Kidney (tissue), 14 donors: Measurements from ENCODE around the gene AP1M1. TPM values are rescaled to one million over a fixed set of nuclear protein-coding genes. Genes with fewer than 3 reads are reported as not detected.
"Not testable (repeated sequence)": the region's sequence is repeated elsewhere in the genome, so short reads cannot be mapped to it uniquely, and the experiment has no call there.

Source experiments
- DNase-seq, 5 donors: peaks; one replicate each; pipeline ENCODE4 v3.0.0-alpha.2; 2013 to 2020
- FAIRE-seq: peaks from 2 replicates; lab custom pipeline; 2012; peaks lifted over from hg19 to GRCh38; lab: Jason Lieb, UNC
- H3K27ac ChIP-seq, 2 donors: one replicate each; pipeline ENCODE4 v1.7.0; 2013; ENCODE audit warnings: low read depth in 2 of 2, low read length in 2 of 2, inconsistent platforms in 1 of 2
- H3K27me3 ChIP-seq: one replicate; pipeline ENCODE4 v1.7.1; 2013; ENCODE audit warnings: low read length, inconsistent platforms; ENCODE audit not compliant: control insufficient read depth, insufficient read depth
- H3K36me3 ChIP-seq, 3 donors: one replicate each; pipeline versions ENCODE4 v1.7.0 to v1.7.1; 2013; ENCODE audit warnings: low read length in 3 of 3, control low read depth in 1 of 3, inconsistent platforms in 1 of 3; ENCODE audit not compliant: insufficient read depth in 3 of 3, control insufficient read depth in 2 of 3
- H3K4me1 ChIP-seq, 3 donors: one replicate each; pipeline versions ENCODE4 v1.7.0 to v1.7.1; 2013; ENCODE audit warnings: low read length in 3 of 3, inconsistent platforms in 1 of 3, low read depth in 1 of 3; ENCODE audit not compliant: control insufficient read depth in 2 of 3, insufficient read depth in 2 of 3
- H3K4me3 ChIP-seq, 3 donors: one replicate each; pipeline versions ENCODE4 v1.7.0 to v1.8.1; 2013; ENCODE audit warnings: low read length in 3 of 3, control low read depth in 1 of 3, inconsistent platforms in 1 of 3
- H3K9ac ChIP-seq, 3 donors: one replicate each; pipeline versions ENCODE4 v1.7.0 to v1.7.1; 2013; ENCODE audit warnings: low read length in 3 of 3, control low read depth in 1 of 3, inconsistent platforms in 1 of 3
- H3K9me3 ChIP-seq, 3 donors: one replicate each; pipeline versions ENCODE4 v1.7.0 to v1.7.1; 2013; ENCODE audit warnings: low read length in 3 of 3, control low read depth in 1 of 3, inconsistent platforms in 1 of 3; ENCODE audit not compliant: control insufficient read depth in 2 of 3, insufficient read depth in 1 of 3
- CTCF ChIP-seq: IDR thresholded peaks from 3 replicates; pipeline ENCODE4 v1.5.1; 2012; ENCODE audit warnings: mild to moderate bottlenecking, moderate library complexity, borderline replicate concordance; ENCODE audit not compliant: insufficient read depth; ENCODE audit errors: extremely low read depth
- intact Hi-C: fragments of 100-400 bp; cut with DNase I; formaldehyde crosslinking; loops from one replicate; pipeline ENCODE4 v1.11.1; 2022
- polyA plus RNA-seq: library from polyadenylated mRNA; stranded (reverse); fragments of 350-450 nt; fragmentation: Illumina TruSeq; extraction: RNeasy Lipid Tissue Mini Kit (QIAGEN cat#74804); gene quantifications from one replicate; pipeline ENCODE4 v1.2.3, GENCODE V29; 2014; ENCODE audit warnings: low read depth, low replicate concordance; ENCODE audit not compliant: insufficient read depth
- total RNA-seq: library from RNA; stranded (reverse); fragmentation: NEBNext Ultra II Directional; extraction: Animal tissue kit (Norgen Biotek cat#: 25700); gene quantifications from one replicate; pipeline ENCODE4 v1.2.1, GENCODE V29; 2021
- donor health status: control.
- donor health status: control.
- donor health status: control.
- donor health status: control.
- donor health status: control.
- donor health status: DM: yes; HTN: yes; CAD: no.
- donor health status: Normal renal cell carcinoma (clear cell type).

AP1M1 gene
- total and polyA plus RNA-seq, 2 donors from 2014 or later = 56.0 to 67.8 TPM

- Histone ChIP-seq H3K27me3 (no peaks in the 10 kb centered on the region), H3K4me3 (no peak overlapping the region), H3K9ac (peak overlapping the region in 1 of 3 donors; percentile 84), H3K27ac (peak overlapping the region; percentile 93 to 94), H3K36me3 (no peaks in the 10 kb centered on the region), H3K9me3 (no peaks in the 10 kb centered on the region), H3K4me1 (peaks cover 0 to 11% (median 0%) of the 10 kb centered on the region in 3 donors)
- no peak for TF ChIP-seq CTCF
- FAIRE-seq (no peak), DNase-seq (no peak)
- intact Hi-C loops = no loop called here
These were observed 86.8 kb downstream of the AP1M1 start for GRCh38 chr19:16284505-16284904.

GRCh38 chr19:16285079-16285478, 87.4 kb downstream of the AP1M1 start:
- H3K27me3 ChIP-seq, FAIRE-seq, H3K36me3 ChIP-seq, H3K9me3 ChIP-seq, H3K9ac ChIP-seq, H3K4me3 ChIP-seq, intact Hi-C loops, DNase-seq: not testable (repeated sequence)
- Histone ChIP-seq H3K4me1 (peaks cover 0 to 11% (median 0%) of the 10 kb centered on the region in 3 donors), H3K27ac (peak overlapping the region; percentile 47 to 57)

- Histone ChIP-seq H3K36me3 (no peaks in the 10 kb centered on the region), H3K4me3 (no peak overlapping the region), H3K9ac (peak overlapping the region in 1 of 3 donors; percentile 12), H3K27ac (peak overlapping the region; percentile 57 to 67), H3K27me3 (no peaks in the 10 kb centered on the region), H3K9me3 (no peaks in the 10 kb centered on the region), H3K4me1 (peaks cover 0 to 11% (median 0%) of the 10 kb centered on the region in 3 donors)
- FAIRE-seq (no peak), DNase-seq (peak in 2 of 5 donors; percentile 20 to 45)
- intact Hi-C loops = no loop called here
- TF ChIP-seq CTCF = no peak
These were observed 88.2 kb downstream of the AP1M1 start for GRCh38 chr19:16285769-16286498.

GRCh38 chr19:16288544-16288943, 90.8 kb downstream of the AP1M1 start:
- Histone ChIP-seq H3K9ac (no peak overlapping the region), H3K27ac (no peak overlapping the region), H3K36me3 (no peaks in the 10 kb centered on the region), H3K27me3 (no peaks in the 10 kb centered on the region), H3K9me3 (no peaks in the 10 kb centered on the region), H3K4me1 (peaks cover 0 to 6% (median under 1%) of the 10 kb centered on the region in 3 donors), H3K4me3 (no peak overlapping the region)
- intact Hi-C loops = no loop called here
- no peak for TF ChIP-seq CTCF
- DNase-seq = no peak
- no peak for FAIRE-seq
